HEK293 (cell line): ENCODE measurements around the gene ATP1B2.

Experiments
- CTCF ChIA-PET: fragments of 350-600 bp; formaldehyde crosslinking; extraction: SDS; loops from one replicate; lab custom pipeline; 2021; ENCODE audit warnings: antibody characterized with exemption; lab: Yijun Ruan, JAX
- POLR2A ChIA-PET: fragments of 300-600 bp; formaldehyde crosslinking; extraction: SDS; loops from one replicate; lab custom pipeline; 2020; ENCODE audit warnings: antibody characterized with exemption, inconsistent platforms; lab: Yijun Ruan, JAX
- H3K27ac ChIP-seq: fragments of 200-500 bp; sonication (Bioruptor generic); 2 replicates; pipeline ENCODE4 v1.5.1; 2014; ENCODE audit warnings: low read depth, low read length, control low read depth, inconsistent platforms; ENCODE audit errors: extremely low read depth
- H3K36me3 ChIP-seq, 2 experiments: fragments of 200-500 bp in 1 of 2; sonication (Bioruptor generic) in 1 of 2; 1 replicate in 1 of 2; 2 replicates in 1 of 2; pipeline ENCODE4 v1.5.1; 2014 to 2017; ENCODE audit warnings: inconsistent platforms in 2 of 2, low read length in 2 of 2; ENCODE audit not compliant: control insufficient read depth in 2 of 2, insufficient read depth in 1 of 2
- H3K4me1 ChIP-seq: fragments of 200-500 bp; sonication (Bioruptor generic); 2 replicates; pipeline ENCODE4 v1.5.1; 2014; ENCODE audit warnings: mild to moderate bottlenecking, low read length, inconsistent platforms; ENCODE audit not compliant: control insufficient read depth, insufficient read depth
- H3K4me3 ChIP-seq: 2 replicates; pipeline ENCODE4 v1.5.1; 2011; ENCODE audit warnings: low read depth, mild to moderate bottlenecking, control low read depth, low read length, moderate library complexity
- H3K9me3 ChIP-seq: fragments of 200-500 bp; sonication (Bioruptor generic); 2 replicates; pipeline ENCODE4 v1.5.1; 2014; ENCODE audit warnings: low read depth, low read length, inconsistent platforms; ENCODE audit not compliant: control insufficient read depth, insufficient read depth
- HOXD13 ChIP-seq: sonication (generic); formaldehyde crosslinking; IDR thresholded peaks from 2 replicates; pipeline ENCODE4 v1.8.0; 2022; ENCODE audit warnings: missing genetic modification reagents, borderline replicate concordance
- KLF16 ChIP-seq: fragments of 450-650 bp; formaldehyde crosslinking; IDR thresholded peaks from 2 replicates; pipeline ENCODE4 v1.5.1; 2017; ENCODE audit warnings: missing biosample characterization, missing genetic modification characterization
- SALL2 ChIP-seq: fragments of 450-650 bp; formaldehyde crosslinking; IDR thresholded peaks from 2 replicates; pipeline ENCODE4 v1.5.0; 2017; ENCODE audit warnings: missing biosample characterization, mild to moderate bottlenecking, missing genetic modification characterization, borderline replicate concordance
- SCRT2 ChIP-seq: fragments of 450-650 bp; formaldehyde crosslinking; IDR thresholded peaks from 2 replicates; pipeline ENCODE4 v1.5.1; 2016; ENCODE audit warnings: missing biosample characterization, missing genetic modification characterization
- SP2 ChIP-seq: fragments of 450-650 bp; formaldehyde crosslinking; IDR thresholded peaks from 2 replicates; pipeline ENCODE4 v1.5.1; 2016; ENCODE audit warnings: missing biosample characterization, missing genetic modification characterization
- SP3 ChIP-seq: fragments of 450-650 bp; formaldehyde crosslinking; IDR thresholded peaks from 2 replicates; pipeline ENCODE4 v1.5.1; 2016; ENCODE audit warnings: missing biosample characterization, missing genetic modification characterization
- SP7 ChIP-seq: fragments of 450-650 bp; formaldehyde crosslinking; IDR thresholded peaks from 2 replicates; pipeline ENCODE4 v1.5.1; 2016; ENCODE audit warnings: missing biosample characterization, missing genetic modification characterization
- ZBTB8A ChIP-seq: fragments of 450-650 bp; formaldehyde crosslinking; IDR thresholded peaks from 2 replicates; pipeline ENCODE4 v1.5.1; 2016; ENCODE audit warnings: missing biosample characterization, missing genetic modification characterization
- ZEB2 ChIP-seq: fragments of 450-650 bp; formaldehyde crosslinking; IDR thresholded peaks from 2 replicates; pipeline ENCODE4 v1.5.1; 2016; ENCODE audit warnings: missing biosample characterization, missing genetic modification characterization
- ZFP41 ChIP-seq: fragments of 450-650 bp; formaldehyde crosslinking; IDR thresholded peaks from 2 replicates; pipeline ENCODE4 v1.5.1; 2016; ENCODE audit warnings: missing biosample characterization, missing genetic modification characterization, borderline replicate concordance
- ZFP69B ChIP-seq: fragments of 450-650 bp; formaldehyde crosslinking; IDR thresholded peaks from 2 replicates; pipeline ENCODE4 v1.5.1; 2016; ENCODE audit warnings: missing biosample characterization, missing genetic modification characterization
- ZIC2 ChIP-seq: fragments of 450-650 bp; formaldehyde crosslinking; IDR thresholded peaks from 2 replicates; pipeline ENCODE4 v1.5.1; 2016; ENCODE audit warnings: missing biosample characterization, missing genetic modification characterization
- ZNF10 ChIP-seq: fragments of 450-650 bp; formaldehyde crosslinking; IDR thresholded peaks from 2 replicates; pipeline ENCODE4 v1.5.1; 2017; ENCODE audit warnings: missing biosample characterization, missing genetic modification characterization
- ZNF132 ChIP-seq: fragments of 450-650 bp; formaldehyde crosslinking; IDR thresholded peaks from 2 replicates; pipeline ENCODE4 v1.5.1; 2017; ENCODE audit warnings: missing biosample characterization, missing genetic modification characterization, borderline replicate concordance
- ZNF169 ChIP-seq: fragments of 450-650 bp; formaldehyde crosslinking; IDR thresholded peaks from 2 replicates; pipeline ENCODE4 v1.5.1; 2016; ENCODE audit warnings: missing biosample characterization, missing genetic modification characterization
- ZNF2 ChIP-seq: fragments of 450-650 bp; formaldehyde crosslinking; IDR thresholded peaks from 2 replicates; pipeline ENCODE4 v1.5.1; 2016; ENCODE audit warnings: missing biosample characterization, missing genetic modification characterization
- ZNF391 ChIP-seq: fragments of 450-650 bp; formaldehyde crosslinking; IDR thresholded peaks from 2 replicates; pipeline ENCODE4 v1.5.1; 2016; ENCODE audit warnings: low read depth, missing biosample characterization, missing genetic modification characterization, borderline replicate concordance
- ZNF473 ChIP-seq: fragments of 450-650 bp; formaldehyde crosslinking; IDR thresholded peaks from 2 replicates; pipeline ENCODE4 v1.5.1; 2017; ENCODE audit warnings: missing biosample characterization, missing genetic modification characterization
- ZNF501 ChIP-seq: fragments of 450-650 bp; formaldehyde crosslinking; IDR thresholded peaks from 2 replicates; pipeline ENCODE4 v1.5.1; 2016; ENCODE audit warnings: missing biosample characterization, missing genetic modification characterization
- ZNF514 ChIP-seq: fragments of 450-650 bp; formaldehyde crosslinking; IDR thresholded peaks from 2 replicates; pipeline ENCODE4 v1.5.1; 2016; ENCODE audit warnings: missing biosample characterization, missing genetic modification characterization
- ZNF548 ChIP-seq: fragments of 450-650 bp; formaldehyde crosslinking; IDR thresholded peaks from 2 replicates; pipeline ENCODE4 v1.5.1; 2016; ENCODE audit warnings: missing biosample characterization, missing genetic modification characterization
- ZNF600 ChIP-seq: fragments of 450-650 bp; formaldehyde crosslinking; IDR thresholded peaks from 2 replicates; pipeline ENCODE4 v1.5.1; 2016; ENCODE audit warnings: missing biosample characterization, missing genetic modification characterization
- ZNF623 ChIP-seq: fragments of 450-650 bp; formaldehyde crosslinking; IDR thresholded peaks from 2 replicates; pipeline ENCODE4 v1.5.1; 2016; ENCODE audit warnings: missing biosample characterization, missing genetic modification characterization
- ZNF626 ChIP-seq: fragments of 450-650 bp; sonication (Bioruptor Pico); formaldehyde crosslinking; IDR thresholded peaks from 2 replicates; pipeline ENCODE4 v1.5.1; 2018; ENCODE audit warnings: missing biosample characterization, missing genetic modification characterization, inconsistent platforms
- ZNF629 ChIP-seq: fragments of 450-650 bp; formaldehyde crosslinking; IDR thresholded peaks from 2 replicates; pipeline ENCODE4 v1.5.1; 2017; ENCODE audit warnings: missing biosample characterization, missing genetic modification characterization
- ZNF658 ChIP-seq: fragments of 450-650 bp; formaldehyde crosslinking; IDR thresholded peaks from 2 replicates; pipeline ENCODE4; 2016; ENCODE audit warnings: missing biosample characterization, missing genetic modification characterization
- ZNF660 ChIP-seq: fragments of 450-650 bp; IDR thresholded peaks from 2 replicates; pipeline ENCODE4 v1.5.1; 2018; ENCODE audit warnings: missing biosample characterization, mild to moderate bottlenecking, missing genetic modification characterization
- TF ChIP-seq, protein P1 (sequence below): fragments of 450-650 bp; formaldehyde crosslinking; optimal IDR thresholded peaks from 2 replicates; pipeline ENCODE3; 2016; ENCODE audit warnings: missing biosample characterization, mild to moderate bottlenecking, missing genetic modification characterization
- TF ChIP-seq, protein P2 (sequence below): fragments of 450-650 bp; formaldehyde crosslinking; IDR thresholded peaks from 2 replicates; pipeline ENCODE4 v1.5.1; 2016; ENCODE audit warnings: missing biosample characterization, missing genetic modification characterization
- TF ChIP-seq, protein P3 (sequence below): fragments of 450-650 bp; formaldehyde crosslinking; IDR thresholded peaks from 2 replicates; pipeline ENCODE4 v1.5.1; 2016; ENCODE audit warnings: missing biosample characterization, missing genetic modification characterization
- TF ChIP-seq, protein P4 (sequence below): fragments of 450-650 bp; formaldehyde crosslinking; IDR thresholded peaks from 2 replicates; pipeline ENCODE4 v1.5.1; 2016; ENCODE audit warnings: missing biosample characterization, missing genetic modification characterization

Gene ATP1B2

DNA sequence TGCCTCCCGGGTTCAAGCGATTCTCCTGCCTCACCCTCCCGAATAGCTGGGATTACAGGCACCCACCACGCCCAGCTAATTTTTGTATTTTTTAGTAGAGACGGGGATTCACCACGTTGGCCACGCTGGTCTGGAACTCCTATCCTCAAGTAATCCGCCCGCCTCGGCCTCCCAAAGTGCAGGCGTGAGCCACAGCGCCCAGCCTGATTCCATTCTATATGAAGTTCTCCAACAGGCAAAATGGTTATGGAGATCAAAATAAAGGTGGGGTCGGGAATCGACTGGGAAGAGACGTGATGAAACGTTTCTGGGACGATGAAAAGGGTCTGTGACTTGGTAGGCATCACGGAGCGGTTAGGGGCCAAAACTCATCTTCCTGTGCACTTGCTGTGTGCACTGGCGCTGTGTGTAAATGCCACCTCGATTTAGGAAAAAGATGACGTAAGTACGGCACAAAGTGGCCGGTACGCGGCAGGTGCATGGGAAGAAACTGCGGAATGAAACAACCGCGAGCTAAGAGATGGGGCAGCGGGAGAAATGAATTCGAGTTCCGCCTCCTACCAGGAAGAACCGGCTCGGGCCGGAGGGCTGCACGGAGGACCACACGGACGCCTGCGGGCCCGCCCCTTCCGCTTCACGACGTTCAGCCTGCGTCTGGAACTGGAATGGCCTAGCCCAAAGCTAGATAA, 35.0 kb downstream of the ATP1B2 start (continued):
- TF ChIP-seq, protein P1, sequence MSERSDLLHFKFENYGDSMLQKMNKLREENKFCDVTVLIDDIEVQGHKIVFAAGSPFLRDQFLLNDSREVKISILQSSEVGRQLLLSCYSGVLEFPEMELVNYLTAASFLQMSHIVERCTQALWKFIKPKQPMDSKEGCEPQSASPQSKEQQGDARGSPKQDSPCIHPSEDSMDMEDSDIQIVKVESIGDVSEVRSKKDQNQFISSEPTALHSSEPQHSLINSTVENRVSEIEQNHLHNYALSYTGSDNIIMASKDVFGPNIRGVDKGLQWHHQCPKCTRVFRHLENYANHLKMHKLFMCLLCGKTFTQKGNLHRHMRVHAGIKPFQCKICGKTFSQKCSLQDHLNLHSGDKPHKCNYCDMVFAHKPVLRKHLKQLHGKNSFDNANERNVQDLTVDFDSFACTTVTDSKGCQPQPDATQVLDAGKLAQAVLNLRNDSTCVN (tag by site-specific recombination) = peak; percentile 20
- TF ChIP-seq ZNF514 = no peak
- no peak for TF ChIP-seq HOXD13 (CRISPR knock-in tag)
- TF ChIP-seq ZNF132 = no peak
- TF ChIP-seq ZIC2 (tag by site-specific recombination) = peak; percentile 11; the same call in 1 of the 2 replicates
- TF ChIP-seq ZFP41 (tag by site-specific recombination) = no peak
- TF ChIP-seq ZNF473 (tag by site-specific recombination) = no peak
- TF ChIP-seq ZNF548 (tag by site-specific recombination) = no peak
- peak; percentile 72 for TF ChIP-seq SP7 (tag by site-specific recombination)

DNA sequence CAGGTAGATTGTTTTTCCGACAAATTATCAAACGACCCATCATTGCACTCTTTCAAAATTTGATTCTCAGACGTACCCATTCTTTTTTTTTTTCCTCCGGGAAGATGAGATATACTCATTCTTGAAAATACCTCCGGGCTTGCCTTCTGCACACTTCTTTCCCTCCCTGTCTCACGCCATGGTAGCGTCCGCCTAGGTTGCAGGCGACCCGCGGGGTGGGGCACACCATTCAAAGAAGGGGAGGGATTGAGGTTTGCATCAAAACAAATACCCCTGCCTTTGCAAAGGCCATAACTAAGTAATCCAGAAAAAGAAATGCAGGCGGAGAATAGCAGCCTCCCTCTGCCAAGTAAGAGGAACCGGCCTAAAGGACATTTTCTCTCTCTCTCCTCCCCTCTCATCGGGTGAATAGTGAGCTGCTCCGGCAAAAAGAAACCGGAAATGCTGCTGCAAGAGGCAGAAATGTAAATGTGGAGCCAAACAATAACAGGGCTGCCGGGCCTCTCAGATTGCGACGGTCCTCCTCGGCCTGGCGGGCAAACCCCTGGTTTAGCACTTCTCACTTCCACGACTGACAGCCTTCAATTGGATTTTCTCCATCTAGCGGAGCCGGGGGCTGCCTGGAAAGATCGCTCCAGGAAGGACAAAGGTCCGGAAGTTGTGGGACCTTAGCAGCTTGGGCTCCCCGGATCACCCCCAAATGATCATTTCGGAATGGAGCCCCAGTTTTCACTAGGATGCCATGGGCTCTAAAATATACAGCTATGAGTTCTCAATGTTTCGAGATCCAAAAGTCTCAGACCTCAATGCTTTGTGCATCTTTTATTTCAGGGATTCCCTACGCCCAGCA, 35.7 kb downstream of the ATP1B2 start:
- CTCF ChIA-PET = interaction anchor here (0.6 to 9.3 kb wide), 35 partner anchors 9 to 746 kb away, joined by 3 to 207 read pairs (median 7); partner anchors contain the start of genes ATP1B2, CD68, DNAH2 and EFNB3
- TF ChIP-seq ZNF623 = peak; percentile 4; the same call in 1 of the 2 replicates
- 0 out of 2 replicates have a peak, but pooled peaks have one; percentile 5 for TF ChIP-seq ZFP69B (tag by site-specific recombination)
- TF ChIP-seq, protein P2, sequence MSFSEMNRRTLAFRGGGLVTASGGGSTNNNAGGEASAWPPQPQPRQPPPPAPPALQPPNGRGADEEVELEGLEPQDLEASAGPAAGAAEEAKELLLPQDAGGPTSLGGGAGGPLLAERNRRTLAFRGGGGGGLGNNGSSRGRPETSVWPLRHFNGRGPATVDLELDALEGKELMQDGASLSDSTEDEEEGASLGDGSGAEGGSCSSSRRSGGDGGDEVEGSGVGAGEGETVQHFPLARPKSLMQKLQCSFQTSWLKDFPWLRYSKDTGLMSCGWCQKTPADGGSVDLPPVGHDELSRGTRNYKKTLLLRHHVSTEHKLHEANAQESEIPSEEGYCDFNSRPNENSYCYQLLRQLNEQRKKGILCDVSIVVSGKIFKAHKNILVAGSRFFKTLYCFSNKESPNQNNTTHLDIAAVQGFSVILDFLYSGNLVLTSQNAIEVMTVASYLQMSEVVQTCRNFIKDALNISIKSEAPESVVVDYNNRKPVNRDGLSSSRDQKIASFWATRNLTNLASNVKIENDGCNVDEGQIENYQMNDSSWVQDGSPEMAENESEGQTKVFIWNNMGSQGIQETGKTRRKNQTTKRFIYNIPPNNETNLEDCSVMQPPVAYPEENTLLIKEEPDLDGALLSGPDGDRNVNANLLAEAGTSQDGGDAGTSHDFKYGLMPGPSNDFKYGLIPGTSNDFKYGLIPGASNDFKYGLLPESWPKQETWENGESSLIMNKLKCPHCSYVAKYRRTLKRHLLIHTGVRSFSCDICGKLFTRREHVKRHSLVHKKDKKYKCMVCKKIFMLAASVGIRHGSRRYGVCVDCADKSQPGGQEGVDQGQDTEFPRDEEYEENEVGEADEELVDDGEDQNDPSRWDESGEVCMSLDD = peak; percentile 84
- peak; percentile 76 for TF ChIP-seq ZNF600 (tag by site-specific recombination)
- peak; percentile 8; the same call in 1 of the 2 replicates for TF ChIP-seq ZNF501 (tag by site-specific recombination)
- peak; percentile 78 for TF ChIP-seq SCRT2 (tag by site-specific recombination)
- peak; percentile 56; the same call in 1 of the 2 replicates for TF ChIP-seq SP2 (tag by site-specific recombination)
- TF ChIP-seq KLF16 (tag by site-specific recombination) = peak; percentile 16; the same call in 1 of the 2 replicates
- no peak for TF ChIP-seq SALL2
- TF ChIP-seq ZBTB8A (tag by site-specific recombination) = peak; percentile 46
- TF ChIP-seq SP7 (tag by site-specific recombination) = 0 out of 2 replicates have a peak, but pooled peaks have one; percentile 17
- no peak for TF ChIP-seq ZNF626 (tag by site-specific recombination)
- TF ChIP-seq ZNF2 (tag by site-specific recombination) = peak; percentile 95
- TF ChIP-seq, protein P3, sequence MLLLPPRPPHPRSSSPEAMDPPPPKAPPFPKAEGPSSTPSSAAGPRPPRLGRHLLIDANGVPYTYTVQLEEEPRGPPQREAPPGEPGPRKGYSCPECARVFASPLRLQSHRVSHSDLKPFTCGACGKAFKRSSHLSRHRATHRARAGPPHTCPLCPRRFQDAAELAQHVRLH = peak; percentile 91
- TF ChIP-seq ZNF169 (tag by site-specific recombination) = no peak
- TF ChIP-seq ZNF629 = peak; percentile 5; the same call in 1 of the 2 replicates
- TF ChIP-seq ZNF10 (tag by site-specific recombination) = peak; percentile 11; the same call in 1 of the 2 replicates
- TF ChIP-seq ZNF660 (tag by site-specific recombination) = no peak
- TF ChIP-seq ZNF658 (tag by site-specific recombination) = no peak
- TF ChIP-seq ZNF391 (tag by site-specific recombination) = peak; percentile 16; the same call in 1 of the 2 replicates
- peak; percentile 73 for TF ChIP-seq SP3 (tag by site-specific recombination)
- TF ChIP-seq ZEB2 (tag by site-specific recombination) = peak; percentile 72
- TF ChIP-seq, protein P4, sequence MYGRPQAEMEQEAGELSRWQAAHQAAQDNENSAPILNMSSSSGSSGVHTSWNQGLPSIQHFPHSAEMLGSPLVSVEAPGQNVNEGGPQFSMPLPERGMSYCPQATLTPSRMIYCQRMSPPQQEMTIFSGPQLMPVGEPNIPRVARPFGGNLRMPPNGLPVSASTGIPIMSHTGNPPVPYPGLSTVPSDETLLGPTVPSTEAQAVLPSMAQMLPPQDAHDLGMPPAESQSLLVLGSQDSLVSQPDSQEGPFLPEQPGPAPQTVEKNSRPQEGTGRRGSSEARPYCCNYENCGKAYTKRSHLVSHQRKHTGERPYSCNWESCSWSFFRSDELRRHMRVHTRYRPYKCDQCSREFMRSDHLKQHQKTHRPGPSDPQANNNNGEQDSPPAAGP = 0 out of 2 replicates have a peak, but pooled peaks have one; percentile 22

More for the DNA sequence above, 35.7 kb downstream of the ATP1B2 start:
- Histone ChIP-seq H3K4me3 (peak overlapping the region; percentile 93), H3K27ac (peak overlapping the region; percentile 96), H3K4me1 (peaks cover 13% of the 10 kb centered on the region), H3K36me3 (peaks cover 15 to 18% of the 10 kb centered on the region in 2 experiments; a peak in 2 of 3 replicates), H3K9me3 (no peaks in the 10 kb centered on the region)
- POLR2A ChIA-PET = interaction anchor here (0.6 to 6.2 kb wide), 48 partner anchors 9 to 640 kb away, joined by 3 to 215 read pairs (median 9); partner anchors contain the start of genes ATP1B2, CD68, DNAH2 and EFNB3
